B cell (primary cell): ENCODE data around the gene DLGAP4.

Experiments used
- CTCF ChIP-seq: fragments of 200-600 bp; IDR thresholded peaks from one replicate; pipeline ENCODE4 v1.8.0; 2022; ENCODE audit warnings: antibody characterized with exemption, mild to moderate bottlenecking
- EZH2 ChIP-seq: IDR thresholded peaks from 2 replicates; pipeline ENCODE4 v1.6.1; 2012; ENCODE audit warnings: borderline replicate concordance, low read depth, mild to moderate bottlenecking, moderate library complexity, low read length; ENCODE audit not compliant: insufficient read depth, poor library complexity, severe bottlenecking

- TF ChIP-seq CTCF (no peak), EZH2 (no peak)
Measured at GRCh38 chr20:36468149-36469000, 162.2 kb downstream of the DLGAP4 start.
